Effector memory CD4-positive, alpha-beta T cell (primary cell): ENCODE data around the gene ABCB7.
"Not testable (repeated sequence)": the region's sequence is repeated elsewhere in the genome, so short reads cannot be mapped to it uniquely, and the experiment has no call there.

Experiments
- DNase-seq, 3 donors: peaks; one replicate each; pipeline ENCODE4 v3.0.0-alpha.2; 2020
- H3K27ac ChIP-seq: 2 replicates; pipeline ENCODE4 v1.7.0; 2013; ENCODE audit warnings: mild to moderate bottlenecking, low read length, moderate library complexity; ENCODE audit not compliant: insufficient read depth, poor library complexity, severe bottlenecking
- H3K27me3 ChIP-seq: replicated peaks from 2 replicates; pipeline ENCODE4 v1.7.0; 2013; ENCODE audit warnings: mild to moderate bottlenecking, low read length; ENCODE audit not compliant: insufficient read depth, control insufficient read depth, poor library complexity, severe bottlenecking
- H3K36me3 ChIP-seq: 2 replicates; pipeline ENCODE4 v1.7.0; 2013; ENCODE audit warnings: mild to moderate bottlenecking, low read length, moderate library complexity; ENCODE audit not compliant: control insufficient read depth, insufficient read depth
- H3K4me1 ChIP-seq: 2 replicates; pipeline ENCODE4 v1.7.0; 2013; ENCODE audit warnings: low read length, mild to moderate bottlenecking; ENCODE audit not compliant: control insufficient read depth, insufficient read depth, poor library complexity, severe bottlenecking
- H3K4me3 ChIP-seq: 2 replicates; pipeline ENCODE4 v1.7.0; 2013; ENCODE audit warnings: low read length, low read depth, mild to moderate bottlenecking; ENCODE audit not compliant: insufficient read depth, poor library complexity, severe bottlenecking
- H3K9me3 ChIP-seq: 2 replicates; pipeline ENCODE4 v1.7.0; 2013; ENCODE audit warnings: mild to moderate bottlenecking, low read length, moderate library complexity; ENCODE audit not compliant: control insufficient read depth

Gene ABCB7

DNA sequence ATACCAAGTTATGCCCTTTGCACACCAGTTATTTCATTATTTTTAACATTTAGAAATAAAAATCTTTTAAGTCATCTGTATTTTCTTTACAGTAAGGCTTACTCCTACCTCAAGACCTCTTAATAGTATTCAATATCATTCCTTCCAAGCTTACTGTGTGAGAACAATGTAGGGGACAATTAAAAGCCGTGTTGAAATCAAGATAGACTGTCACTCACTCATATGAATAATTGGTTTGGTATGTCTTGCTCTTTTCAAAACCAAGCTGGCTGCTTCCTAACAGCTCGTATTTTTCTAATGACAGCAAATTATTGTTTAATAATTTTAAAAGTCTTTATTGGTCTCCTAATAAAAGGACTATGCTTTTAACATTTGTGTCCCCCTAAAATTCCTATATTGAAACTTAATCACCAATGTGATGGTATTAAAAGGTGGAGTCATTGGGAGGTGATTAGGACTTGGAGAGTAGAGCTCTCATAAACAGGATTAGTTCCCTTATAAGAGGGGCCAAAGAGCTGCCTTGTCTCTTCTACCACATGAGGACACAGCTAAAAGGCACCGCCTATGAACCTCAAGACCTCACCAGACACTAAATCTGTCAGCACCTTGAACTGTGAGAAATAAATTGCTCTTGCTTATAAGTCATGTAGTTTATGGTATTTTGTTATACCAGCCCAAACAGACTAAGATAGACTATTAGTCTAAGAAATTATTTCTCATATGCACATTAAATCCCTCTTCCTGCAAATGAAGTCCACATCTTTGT, 4.1 kb downstream of the ABCB7 start:
- Histone ChIP-seq H3K27me3 (no peaks in the 10 kb centered on the region), H3K4me1 (no peaks in the 10 kb centered on the region), H3K9me3 (no peaks in the 10 kb centered on the region), H3K27ac (no peak overlapping the region), H3K36me3 (no peaks in the 10 kb centered on the region), H3K4me3 (no peak overlapping the region)
- DNase-seq = no peak

DNA sequence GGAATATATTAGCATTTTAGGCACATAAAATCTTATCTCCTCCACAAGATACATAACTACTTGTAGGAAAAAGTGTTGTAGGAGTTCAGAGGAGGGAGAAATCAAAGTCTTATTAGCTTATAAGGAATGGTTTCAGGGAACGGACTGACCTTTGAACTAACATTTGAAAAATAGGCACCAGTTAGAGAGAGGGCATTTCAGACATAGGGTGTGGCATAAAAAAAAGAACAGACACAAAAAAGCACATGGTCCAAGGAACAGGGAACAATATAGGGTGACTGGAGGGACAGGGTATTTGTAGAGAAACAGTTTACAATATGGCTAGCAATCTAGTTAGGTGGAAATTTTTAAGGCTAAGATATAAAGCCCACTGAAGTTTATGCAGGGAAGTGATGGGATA, 6.4 kb downstream of the ABCB7 start:
- H3K4me1 ChIP-seq = no peaks in the 10 kb centered on the region
- no peak overlapping the region for H3K27ac ChIP-seq
- no peaks in the 10 kb centered on the region for H3K36me3 ChIP-seq
- H3K27me3 ChIP-seq = no peaks in the 10 kb centered on the region
- DNase-seq = no peak
- no peaks in the 10 kb centered on the region for H3K9me3 ChIP-seq
- no peak overlapping the region for H3K4me3 ChIP-seq

DNA sequence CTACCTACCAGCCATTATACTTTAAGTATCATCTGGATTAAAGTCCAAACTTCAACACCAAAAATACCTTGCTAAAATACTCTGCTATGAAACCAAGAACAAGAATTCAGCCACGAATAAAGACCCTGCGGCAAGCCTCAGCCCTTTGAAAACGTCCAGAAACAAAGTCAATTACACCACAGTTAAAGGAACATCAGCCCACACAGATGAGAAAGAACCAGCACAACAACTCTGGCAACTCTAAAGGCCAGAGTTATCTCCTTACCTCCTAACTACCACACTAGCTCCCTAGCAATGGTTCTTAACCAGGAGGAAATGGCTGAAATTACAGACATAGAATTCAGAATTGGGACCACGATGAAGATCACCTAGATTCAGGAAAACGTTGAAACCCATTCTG, 23.4 kb downstream of the ABCB7 start:
- Histone ChIP-seq H3K9me3 (no peaks in the 10 kb centered on the region), H3K36me3 (no peaks in the 10 kb centered on the region), H3K4me1 (no peaks in the 10 kb centered on the region), H3K27ac (no peak overlapping the region), H3K27me3 (no peaks in the 10 kb centered on the region), H3K4me3 (no peak overlapping the region)
- no peak for DNase-seq

DNA sequence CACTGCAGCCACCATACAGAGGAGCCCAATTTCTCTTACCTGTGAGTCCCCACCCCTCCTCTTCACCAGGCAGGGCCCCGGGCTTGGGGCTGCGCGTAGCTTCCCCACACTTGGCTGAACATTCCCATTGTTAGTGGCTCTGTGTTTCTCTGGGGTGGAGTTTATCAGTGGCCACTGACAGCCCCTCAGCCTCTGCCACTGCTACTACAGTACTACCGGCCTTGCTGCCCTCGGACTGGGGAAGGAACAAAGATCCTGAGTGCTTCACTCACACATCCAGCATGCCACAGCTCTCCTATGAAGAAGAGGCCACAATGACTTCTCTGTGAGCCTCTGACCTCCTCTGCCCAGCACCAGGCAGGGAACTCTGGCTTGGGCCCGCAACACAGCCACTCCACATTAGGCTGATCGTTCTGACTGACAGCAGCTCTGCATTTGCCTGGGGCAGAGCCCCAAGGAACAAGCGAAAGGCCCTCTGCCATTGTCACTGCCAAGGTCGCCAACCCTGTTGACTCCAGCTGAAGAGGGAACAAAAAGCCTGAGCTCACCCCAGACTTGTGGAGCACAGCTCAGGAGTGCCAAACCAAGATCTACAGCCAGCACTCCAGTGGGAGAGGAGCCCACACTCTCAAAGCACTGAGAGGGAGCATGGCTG, 24.0 kb downstream of the ABCB7 start:
- no peak overlapping the region for H3K27ac ChIP-seq
- DNase-seq = no peak
- no peak overlapping the region for H3K4me3 ChIP-seq
- no peaks in the 10 kb centered on the region for H3K9me3 ChIP-seq
- no peaks in the 10 kb centered on the region for H3K4me1 ChIP-seq
- no peaks in the 10 kb centered on the region for H3K36me3 ChIP-seq
- no peaks in the 10 kb centered on the region for H3K27me3 ChIP-seq

DNA sequence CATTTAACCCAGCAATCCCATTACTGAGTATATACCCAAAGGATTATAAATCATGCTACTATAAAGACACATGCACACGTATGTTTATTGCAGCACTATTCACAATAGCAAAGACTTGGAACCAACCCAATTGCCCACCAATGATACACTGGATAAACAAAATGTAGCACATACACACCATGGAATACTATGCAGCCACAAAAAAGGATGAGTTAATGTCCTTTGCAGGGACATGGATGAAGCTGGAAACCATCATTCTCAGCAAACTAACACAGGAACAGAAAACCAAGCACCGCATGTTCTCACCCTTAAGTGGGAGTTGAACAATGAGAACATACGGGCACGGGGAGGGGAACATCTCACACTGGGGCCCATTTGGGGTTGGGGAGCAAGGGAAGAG, 27.0 kb downstream of the ABCB7 start:
- not testable (repeated sequence) for H3K4me3 ChIP-seq, H3K4me1 ChIP-seq, H3K9me3 ChIP-seq, H3K27me3 ChIP-seq, H3K36me3 ChIP-seq, DNase-seq, H3K27ac ChIP-seq

DNA sequence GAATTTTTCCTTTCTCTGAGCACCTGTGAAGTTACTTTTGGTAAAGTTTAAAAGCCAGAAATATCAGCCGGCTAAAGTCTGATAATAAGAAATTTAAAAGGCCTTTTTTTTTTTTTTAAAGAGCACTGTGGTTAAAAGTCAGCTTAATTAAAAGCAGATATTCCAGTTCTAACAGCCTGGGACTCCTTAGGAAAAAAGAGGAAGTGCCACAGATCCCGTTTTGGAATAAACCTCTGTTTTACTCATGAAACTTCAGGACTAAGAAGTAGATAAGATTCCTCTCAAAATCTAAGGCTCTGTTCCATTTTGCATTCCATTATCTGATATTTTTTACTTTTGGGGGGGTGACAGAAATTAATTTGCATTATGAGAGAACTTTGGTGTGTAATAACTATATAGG, 37.8 kb downstream of the ABCB7 start:
- H3K27me3 ChIP-seq = no peaks in the 10 kb centered on the region
- no peak overlapping the region for H3K27ac ChIP-seq
- H3K4me3 ChIP-seq = no peak overlapping the region
- DNase-seq = no peak
- no peaks in the 10 kb centered on the region for H3K36me3 ChIP-seq
- H3K4me1 ChIP-seq = no peaks in the 10 kb centered on the region
- H3K9me3 ChIP-seq = no peaks in the 10 kb centered on the region

DNA sequence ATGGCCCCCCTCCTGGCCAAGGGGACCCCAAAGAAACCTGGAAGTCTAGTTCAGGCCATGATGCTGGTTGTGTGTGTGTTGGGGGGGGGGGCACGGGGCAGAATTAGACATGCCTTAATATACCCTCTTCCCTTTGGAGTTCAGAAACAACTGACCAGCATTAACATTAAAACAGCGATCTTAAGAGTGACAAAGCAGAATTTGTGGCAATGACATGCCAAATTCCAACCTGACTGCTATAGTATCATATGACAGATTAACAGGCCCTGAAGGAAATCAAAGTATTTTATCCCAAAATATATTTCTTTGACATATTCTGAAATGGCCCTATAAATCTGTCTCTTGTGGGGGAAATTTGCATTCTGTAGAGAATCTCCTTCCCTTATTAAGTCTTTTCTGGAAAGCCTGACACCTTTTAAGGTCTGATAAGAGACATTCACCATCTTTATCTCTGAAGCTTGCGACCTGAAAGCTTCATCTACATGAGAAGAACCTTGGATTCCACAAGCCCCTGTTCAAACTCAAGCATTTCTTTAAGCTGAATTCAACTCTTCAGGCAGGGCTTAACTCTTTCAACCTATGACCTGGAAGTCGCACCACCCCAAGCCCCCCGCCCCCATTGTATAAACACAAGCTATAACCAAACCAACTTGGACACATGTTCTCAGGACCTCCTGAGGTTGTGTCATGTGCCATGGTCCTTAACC, 40.2 kb downstream of the ABCB7 start:
- no peaks in the 10 kb centered on the region for H3K9me3 ChIP-seq
- no peaks in the 10 kb centered on the region for H3K4me1 ChIP-seq
- H3K4me3 ChIP-seq = no peak overlapping the region
- no peaks in the 10 kb centered on the region for H3K27me3 ChIP-seq
- H3K27ac ChIP-seq = no peak overlapping the region
- H3K36me3 ChIP-seq = no peaks in the 10 kb centered on the region
- DNase-seq = no peak

DNA sequence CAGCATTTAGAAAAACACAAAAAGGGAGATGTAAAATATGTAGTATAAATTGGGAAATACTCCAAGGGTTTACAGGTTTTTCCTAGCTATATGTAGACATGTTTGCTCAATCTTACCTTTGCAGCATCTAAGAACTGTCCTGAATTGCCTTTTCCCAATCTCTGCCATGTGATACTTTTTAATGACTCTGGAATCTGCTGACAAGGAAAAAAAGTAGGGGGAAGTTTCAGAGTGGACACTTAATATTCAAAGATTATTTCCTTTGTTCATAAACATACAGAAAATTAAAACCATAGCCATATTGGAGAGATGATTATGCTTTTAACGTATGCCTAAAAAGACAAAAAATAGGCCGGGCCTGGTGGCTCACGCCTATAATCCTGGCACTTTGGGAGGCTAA, 41.4 kb downstream of the ABCB7 start:
- H3K27me3 ChIP-seq = no peaks in the 10 kb centered on the region
- no peak for DNase-seq
- H3K36me3 ChIP-seq = no peaks in the 10 kb centered on the region
- H3K27ac ChIP-seq = no peak overlapping the region
- H3K4me3 ChIP-seq = no peak overlapping the region
- H3K4me1 ChIP-seq = no peaks in the 10 kb centered on the region
- H3K9me3 ChIP-seq = no peaks in the 10 kb centered on the region

DNA sequence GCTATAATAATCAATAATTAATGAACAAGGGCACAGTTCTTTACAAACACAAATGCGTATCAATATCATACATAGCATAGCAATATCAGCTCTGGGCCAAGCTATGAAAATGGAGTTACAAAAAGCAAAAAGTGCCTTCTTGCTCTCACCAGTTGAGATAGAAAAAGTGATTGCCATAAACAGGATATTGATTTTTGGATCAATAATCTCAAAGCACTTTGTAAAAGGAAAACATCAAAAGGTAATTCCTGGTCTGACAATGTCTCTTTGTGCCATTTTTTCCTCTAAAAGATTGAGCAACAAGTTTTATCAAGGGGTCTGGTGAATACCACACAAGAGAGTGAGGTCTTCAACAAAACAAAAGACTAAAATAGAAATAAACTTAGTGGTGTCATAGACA, 42.4 kb downstream of the ABCB7 start:
- Histone ChIP-seq H3K4me1 (no peaks in the 10 kb centered on the region), H3K9me3 (no peaks in the 10 kb centered on the region), H3K27ac (no peak overlapping the region), H3K36me3 (no peaks in the 10 kb centered on the region), H3K4me3 (no peak overlapping the region), H3K27me3 (no peaks in the 10 kb centered on the region)
- no peak for DNase-seq

DNA sequence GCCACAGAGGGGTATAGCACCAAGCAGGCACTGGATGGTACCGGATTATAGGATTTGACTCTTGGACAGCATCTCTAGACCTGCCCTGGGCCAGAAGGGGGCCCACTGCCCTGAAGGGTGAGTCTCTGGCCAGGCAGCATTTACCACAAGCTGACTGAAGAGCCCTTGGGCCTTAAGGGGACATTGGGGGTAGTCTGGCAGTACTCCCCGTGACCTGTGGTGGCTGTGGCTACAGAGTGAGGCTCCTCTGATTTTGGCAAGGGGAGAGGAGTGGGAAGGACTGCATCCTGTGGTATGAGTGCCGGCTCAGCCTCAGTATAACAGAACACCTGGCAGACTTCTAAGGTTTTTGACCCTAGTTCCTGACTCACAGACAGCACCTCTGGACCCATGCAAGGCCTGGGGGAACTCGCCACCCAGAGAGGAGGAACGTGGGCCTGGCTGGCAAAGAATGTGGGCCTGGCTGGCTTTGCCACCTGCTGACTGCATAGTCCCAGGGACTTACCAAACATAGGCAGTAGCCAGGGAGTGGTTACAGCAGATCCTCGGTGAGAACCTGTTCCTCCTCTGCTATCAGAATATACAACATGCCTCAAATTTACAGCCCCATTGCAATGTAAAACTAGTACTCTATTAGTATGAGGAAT, 48.1 kb downstream of the ABCB7 start:
- no peaks in the 10 kb centered on the region for H3K36me3 ChIP-seq
- no peaks in the 10 kb centered on the region for H3K27me3 ChIP-seq
- no peaks in the 10 kb centered on the region for H3K9me3 ChIP-seq
- no peak overlapping the region for H3K4me3 ChIP-seq
- DNase-seq = no peak
- no peaks in the 10 kb centered on the region for H3K4me1 ChIP-seq
- no peak overlapping the region for H3K27ac ChIP-seq
